HepG2 (cell line): Measurements from ENCODE around the gene KCNRG. TPM values are rescaled to one million over a fixed set of nuclear protein-coding genes. Genes with fewer than 3 reads are reported as not detected.

ENCODE experiments used
- ATAC-seq: fragments of 200-7000 bp; cut with Tn5 transposase; 3 replicates; pipeline ENCODE4 v1.9.1; 2020; ENCODE audit warnings: mild to moderate bottlenecking, moderate library complexity
- BruUV-seq: library from RNA; stranded (reverse); fragments of 400-500 nt; replicated peaks from 2 replicates; lab custom pipeline; 2021; lab: Mats Ljungman, UMichigan
- CTCF ChIA-PET: fragments of 300-600 bp; formaldehyde crosslinking; extraction: SDS; loops from one replicate; lab custom pipeline; 2021; ENCODE audit warnings: low total read pairs, inconsistent platforms, low intra/inter-chr PET ratio; lab: Yijun Ruan, JAX
- POLR2A ChIA-PET: fragments of 350-600 bp; sonication (Branson Sonifier 250); formaldehyde crosslinking; loops from one replicate; lab custom pipeline; 2020; ENCODE audit warnings: antibody characterized with exemption, inconsistent platforms; lab: Yijun Ruan, JAX
- DNase-seq: peaks from one replicate; pipeline ENCODE4 v3.0.0-alpha.2; 2015; ENCODE audit warnings: low spot score
- FAIRE-seq: peaks from 3 replicates; lab custom pipeline; 2011; peaks lifted over from hg19 to GRCh38; lab: Jason Lieb, UNC
- H2AFZ ChIP-seq: one replicate; pipeline ENCODE4 v1.6.1; 2011; ENCODE audit warnings: low read length, inconsistent platforms
- H3K27ac ChIP-seq: fragments of 300-600 bp; 3 replicates; pipeline ENCODE4 v1.8.0; 2011; ENCODE audit warnings: mixed run types, mild to moderate bottlenecking, mixed read lengths, low read length, inconsistent platforms; ENCODE audit not compliant: insufficient read depth; ENCODE audit errors: extremely low read length
- H3K27me3 ChIP-seq, 2 experiments: fragments of 200-600 bp in 1 of 2; 2 replicates in 1 of 2; 3 replicates in 1 of 2; pipeline versions ENCODE4 v1.6.0 to v1.8.0; 2011; ENCODE audit warnings: low read length in 2 of 2, mild to moderate bottlenecking in 2 of 2, moderate library complexity in 2 of 2, inconsistent platforms in 1 of 2; ENCODE audit not compliant: insufficient read depth in 2 of 2, control insufficient read depth in 1 of 2
- H3K36me3 ChIP-seq, 2 experiments: fragments of 200-600 bp in 1 of 2; replicated peaks in 1 of 2; 2 replicates in 1 of 2; 3 replicates in 1 of 2; pipeline versions ENCODE4 v1.5.1 to v1.8.0; 2011; ENCODE audit warnings: low read length in 2 of 2, inconsistent platforms in 1 of 2; ENCODE audit not compliant: insufficient read depth in 2 of 2, control insufficient read depth in 1 of 2
- H3K4me1 ChIP-seq: 2 replicates; pipeline ENCODE4 v1.5.1; 2012; ENCODE audit warnings: low read length, inconsistent platforms; ENCODE audit not compliant: insufficient read depth
- H3K4me2 ChIP-seq: 2 replicates; pipeline ENCODE4 v1.6.0; 2011; ENCODE audit warnings: low read depth, low read length, inconsistent platforms
- H3K4me3 ChIP-seq, 3 experiments: fragments of 200-600 bp in 1 of 3; sonication (generic), shearing (Covaris generic) in 1 of 3; replicated peaks in 1 of 3; 2 replicates each; pipeline ENCODE4 v1.5.1; 2011 to 2016; ENCODE audit warnings: low read length in 3 of 3, inconsistent platforms in 2 of 3, low read depth in 2 of 3, mild to moderate bottlenecking in 2 of 3, control low read depth in 1 of 3, mixed read lengths in 1 of 3; ENCODE audit not compliant: insufficient read depth in 1 of 3
- H3K79me2 ChIP-seq: one replicate; pipeline ENCODE4 v1.6.1; 2011; ENCODE audit warnings: low read length, inconsistent platforms; ENCODE audit not compliant: insufficient read depth
- H3K9ac ChIP-seq: 2 replicates; pipeline ENCODE4 v1.6.0; 2011; ENCODE audit warnings: mild to moderate bottlenecking, low read depth, low read length, inconsistent platforms; ENCODE audit not compliant: insufficient read depth
- H3K9me3 ChIP-seq: 2 replicates; pipeline ENCODE4 v1.5.1; 2012; ENCODE audit warnings: mild to moderate bottlenecking, low read length
- H4K20me1 ChIP-seq: 2 replicates; pipeline ENCODE4 v1.6.0; 2011; ENCODE audit warnings: inconsistent platforms, mild to moderate bottlenecking, low read length, moderate library complexity; ENCODE audit not compliant: insufficient read depth
- KLF9 ChIP-seq: IDR thresholded peaks from 2 replicates; pipeline ENCODE4 v1.6.1; 2016; ENCODE audit warnings: low read depth
- PCBP2 ChIP-seq: fragments of 200-400 bp; formaldehyde crosslinking; optimal IDR thresholded peaks from 2 replicates; pipeline ENCODE3; 2018; ENCODE audit warnings: low read length, low read depth; ENCODE audit not compliant: poor library complexity, severe bottlenecking
- ZFP36L1 ChIP-seq: sonication (generic); formaldehyde crosslinking; IDR thresholded peaks from 2 replicates; pipeline ENCODE4 v1.8.0; 2022; ENCODE audit warnings: mild to moderate bottlenecking, missing genetic modification reagents, moderate library complexity
- ZNF230 ChIP-seq: sonication (generic); formaldehyde crosslinking; IDR thresholded peaks from 2 replicates; pipeline ENCODE4 v1.4.0; 2020; ENCODE audit warnings: mild to moderate bottlenecking, missing genetic modification reagents
- ZNF337 ChIP-seq: sonication (generic); formaldehyde crosslinking; IDR thresholded peaks from 2 replicates; pipeline ENCODE4 v1.5.1; 2020; ENCODE audit warnings: missing genetic modification reagents, low read depth, mild to moderate bottlenecking, borderline replicate concordance
- ZNF33B ChIP-seq: sonication (generic); formaldehyde crosslinking; IDR thresholded peaks from 2 replicates; pipeline ENCODE4 v1.5.1; 2020; ENCODE audit warnings: mild to moderate bottlenecking, missing genetic modification reagents
- WGBS: methylation state at CpG from one replicate; pipeline ENCODE4 v1.1.6; 2017; ENCODE audit warnings: low lambda C conversion rate; 5-methylcytosine and 5-hydroxymethylcytosine counted together
- in situ Hi-C: cut with HindIII; loops from 2 replicates; pipeline ENCODE4 v1.10.0; 2017; ENCODE audit warnings: low pct_unique_long_range_greater_than_20kb; ENCODE audit not compliant: extremely low pct_ligation_motif_present
- intact Hi-C: fragments of 100-400 bp; cut with micrococcal nuclease; formaldehyde crosslinking; loops from one replicate; pipeline ENCODE4 v1.10.0; 2022; ENCODE audit not compliant: unreplicated experiment
- polyA plus RNA-seq, 8 experiments: library from polyadenylated mRNA; depleted of rRNA in 3 of 8; stranded (reverse) in 7 of 8; unstranded in 1 of 8; fragments of >200 nt; fragmentation: Illumina TruSeq in 4 of 8; extraction: Trizol in 4 of 8; gene quantifications; 2 replicates each; pipeline versions ENCODE4 v1.2.1 to v1.2.3, GENCODE V29; 2011 to 2016; ENCODE audit warnings: low read depth in 4 of 8, missing spikeins in 1 of 8, mixed read lengths in 1 of 8; ENCODE audit not compliant: insufficient read depth in 1 of 8
- total RNA-seq, 5 experiments: library from RNA; depleted of rRNA; stranded (reverse); fragments of >200 nt; fragmentation: Illumina TruSeq; extraction: Trizol; gene quantifications; 2 replicates each; pipeline ENCODE4 v1.2.3, GENCODE V29; 2016; ENCODE audit warnings: low read depth in 1 of 5
- TF ChIP-seq, protein P1 (sequence below): IDR thresholded peaks from 2 replicates; pipeline ENCODE4 v1.6.1; 2016; ENCODE audit warnings: missing biosample characterization, missing genetic modification reagents, low read depth
- TF ChIP-seq, protein P2 (sequence below): sonication (generic); formaldehyde crosslinking; IDR thresholded peaks from 2 replicates; pipeline ENCODE4 v1.5.0; 2020; ENCODE audit warnings: missing genetic modification reagents

KCNRG gene
- total and polyA plus RNA-seq, 2 of the 13 experiments (the other 11 are each of a cell fraction or from before 2014, with no cell fraction given) = 1.0 to 1.5 TPM

DNA sequence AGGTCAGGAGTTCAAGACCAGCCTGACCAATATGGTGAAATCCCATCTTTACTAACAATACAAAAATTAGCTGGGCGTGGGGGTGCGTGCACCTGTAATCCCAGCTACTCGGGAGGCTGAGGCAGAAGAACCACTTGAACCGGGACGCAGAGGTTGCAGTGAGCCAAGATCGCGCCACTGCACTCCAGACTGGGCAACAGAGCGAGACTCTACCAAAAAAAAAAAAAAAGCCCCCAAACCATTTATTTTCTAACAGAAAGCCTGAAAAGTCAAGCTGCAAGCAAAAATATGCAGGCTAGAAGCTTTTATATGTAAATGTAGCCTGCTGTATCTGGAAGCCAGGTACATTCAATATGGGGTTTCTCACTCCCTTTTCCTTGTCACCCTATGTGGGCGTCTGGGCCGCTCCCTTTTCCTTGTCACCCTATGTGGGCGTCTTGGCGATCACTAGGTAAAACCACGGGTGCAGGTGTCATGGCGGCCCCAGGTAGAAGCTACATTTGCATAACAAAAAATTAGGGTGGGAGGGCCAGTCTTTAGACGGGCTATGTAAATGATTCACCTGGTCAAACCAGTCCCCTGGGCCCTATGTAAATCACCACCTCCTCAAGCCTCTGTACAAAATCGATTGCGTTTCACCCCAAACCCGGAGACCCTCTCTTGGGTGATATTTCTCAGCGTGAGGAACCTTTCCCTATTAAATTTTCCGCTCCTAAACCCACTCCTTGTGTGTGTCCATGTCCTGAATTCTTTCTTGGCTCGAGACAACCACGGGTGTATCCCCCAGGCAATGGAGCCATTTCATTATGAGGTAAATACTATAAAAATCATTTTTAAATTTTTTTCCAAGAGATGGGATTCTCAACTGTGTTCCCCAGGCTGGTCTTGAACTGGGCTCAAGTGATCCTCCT is 16.3 kb upstream of the KCNRG start:
- ATAC-seq (no peak), DNase-seq (no peak), FAIRE-seq (no peak)
- TF ChIP-seq ZNF33B (CRISPR knock-in tag) = no peak
- TF ChIP-seq ZFP36L1 (CRISPR knock-in tag) = no peak
- no peak for TF ChIP-seq PCBP2
- TF ChIP-seq ZNF337 (CRISPR knock-in tag) = no peak
- TF ChIP-seq, protein P1, sequence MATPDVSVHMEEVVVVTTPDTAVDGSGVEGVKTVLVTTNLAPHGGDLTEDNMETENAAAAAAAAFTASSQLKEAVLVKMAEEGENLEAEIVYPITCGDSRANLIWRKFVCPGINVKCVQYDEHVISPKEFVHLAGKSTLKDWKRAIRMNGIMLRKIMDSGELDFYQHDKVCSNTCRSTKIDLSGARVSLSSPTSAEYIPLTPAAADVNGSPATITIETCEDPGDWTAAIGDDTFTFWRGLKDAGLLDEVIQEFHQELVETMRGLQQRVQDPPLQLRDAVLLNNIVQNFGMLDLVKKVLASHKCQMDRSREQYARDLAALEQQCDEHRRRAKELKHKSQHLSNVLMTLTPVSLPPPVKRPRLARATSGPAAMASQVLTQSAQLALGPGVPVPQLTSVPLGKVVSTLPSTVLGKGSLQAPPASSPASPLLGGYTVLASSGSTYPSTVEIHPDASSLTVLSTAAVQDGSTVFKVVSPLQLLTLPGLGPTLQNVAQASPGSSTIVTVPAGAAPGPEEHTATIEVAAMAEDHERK (CRISPR knock-in tag) = no peak
- TF ChIP-seq ZNF230 (CRISPR knock-in tag) = no peak
- TF ChIP-seq KLF9 (CRISPR knock-in tag) = no peak
- TF ChIP-seq, protein P2, sequence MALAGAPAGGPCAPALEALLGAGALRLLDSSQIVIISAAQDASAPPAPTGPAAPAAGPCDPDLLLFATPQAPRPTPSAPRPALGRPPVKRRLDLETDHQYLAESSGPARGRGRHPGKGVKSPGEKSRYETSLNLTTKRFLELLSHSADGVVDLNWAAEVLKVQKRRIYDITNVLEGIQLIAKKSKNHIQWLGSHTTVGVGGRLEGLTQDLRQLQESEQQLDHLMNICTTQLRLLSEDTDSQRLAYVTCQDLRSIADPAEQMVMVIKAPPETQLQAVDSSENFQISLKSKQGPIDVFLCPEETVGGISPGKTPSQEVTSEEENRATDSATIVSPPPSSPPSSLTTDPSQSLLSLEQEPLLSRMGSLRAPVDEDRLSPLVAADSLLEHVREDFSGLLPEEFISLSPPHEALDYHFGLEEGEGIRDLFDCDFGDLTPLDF (CRISPR knock-in tag) = no peak
- peak overlapping the region; percentile 66 for H3K4me2 ChIP-seq
- H3K27ac ChIP-seq = no peak overlapping the region
- ChIA-PET CTCF (no interaction called here), POLR2A (interaction anchor here (2.1 kb wide), 1 partner anchor 19 kb away, joined by 7 read pairs; no protein-coding TSS in a partner anchor)
- no peak overlapping the region for H3K4me3 ChIP-seq
- peaks cover 2 to 6% of the 10 kb centered on the region in 2 experiments; a peak in 3 of 5 replicates for H3K36me3 ChIP-seq
- peaks cover 41% of the 10 kb centered on the region for H3K4me1 ChIP-seq
- 95% methylated on average over 20 of the region's 22 CpGs for WGBS
- no peaks in the 10 kb centered on the region for H3K9me3 ChIP-seq
- H3K27me3 ChIP-seq = no peaks in the 10 kb centered on the region; a peak in 1 of 5 replicates
- H4K20me1 ChIP-seq = no peaks in the 10 kb centered on the region
- BruUV-seq = no TSS peak
- intact Hi-C loops = loop anchor here (10.0 kb wide), 1 partner anchor 246 kb away; no protein-coding TSS in a partner anchor
- in situ Hi-C loops = loop anchor here (25.0 kb wide), 2 partner anchors 538 to 1063 kb away; no protein-coding TSS in a partner anchor
- H2AFZ ChIP-seq = no peak overlapping the region
- peaks cover 23% of the 10 kb centered on the region for H3K79me2 ChIP-seq
- no peak overlapping the region for H3K9ac ChIP-seq
